Effector CD4-positive, alpha-beta T cell (primary cell): ENCODE measurements around the gene AGPAT3.

Experiments
- DNase-seq: peaks from one replicate; pipeline ENCODE4 v3.0.0-alpha.2; 2020

AGPAT3 gene

DNA sequence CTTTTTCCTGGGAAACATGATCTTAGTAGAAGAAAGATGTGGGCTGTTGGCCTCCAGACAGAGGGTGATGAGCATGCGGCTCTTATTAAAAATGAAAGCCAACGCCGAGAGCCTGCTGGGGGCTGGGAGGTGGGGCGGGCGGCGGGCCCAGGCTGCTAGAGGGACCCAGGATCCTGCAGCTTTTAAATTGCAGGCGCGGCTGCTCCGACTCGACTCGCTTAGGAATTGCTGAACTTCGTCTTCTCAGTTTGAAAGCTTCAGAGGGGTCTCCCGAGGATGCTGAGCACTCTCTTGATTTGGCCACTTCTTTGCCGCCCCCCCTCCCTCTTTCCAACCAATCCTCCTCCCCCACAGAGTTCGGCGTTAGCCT is 1.2 kb downstream of the AGPAT3 start:
- DNase-seq = peak; percentile 21

DNA sequence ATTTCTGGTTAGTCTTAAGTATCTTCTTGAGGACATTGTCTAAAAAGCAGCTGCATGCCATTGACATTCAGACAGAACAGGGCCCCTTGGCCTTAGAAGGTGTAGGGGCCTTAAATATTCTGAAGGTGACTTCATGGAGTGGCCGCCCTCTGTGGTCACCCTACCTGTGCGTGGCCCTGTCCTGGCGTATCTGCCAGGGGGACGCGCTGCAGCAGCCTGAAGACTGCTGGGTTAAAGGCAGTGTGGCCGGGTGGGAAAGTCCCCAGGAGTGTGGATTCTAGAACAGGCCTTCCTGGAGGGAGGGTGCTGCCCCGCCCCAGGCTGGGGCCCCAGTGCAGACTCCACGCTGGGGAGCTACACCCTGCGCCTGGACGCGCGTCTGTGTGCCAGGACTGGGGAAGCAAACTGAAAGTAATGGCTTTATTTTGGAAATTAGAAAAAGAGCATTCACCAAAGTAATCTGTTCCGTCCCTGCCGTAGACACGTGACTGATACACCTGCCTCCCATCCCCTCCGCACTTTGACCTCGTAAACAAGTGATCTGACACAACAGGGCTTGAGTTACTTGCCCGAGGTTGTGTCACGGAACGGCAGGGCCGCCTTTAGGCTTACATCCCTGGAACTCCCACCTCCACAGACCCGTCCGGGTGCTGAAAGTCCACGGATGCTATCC is 1.8 kb downstream of the AGPAT3 start:
- peak; percentile 47 for DNase-seq

DNA sequence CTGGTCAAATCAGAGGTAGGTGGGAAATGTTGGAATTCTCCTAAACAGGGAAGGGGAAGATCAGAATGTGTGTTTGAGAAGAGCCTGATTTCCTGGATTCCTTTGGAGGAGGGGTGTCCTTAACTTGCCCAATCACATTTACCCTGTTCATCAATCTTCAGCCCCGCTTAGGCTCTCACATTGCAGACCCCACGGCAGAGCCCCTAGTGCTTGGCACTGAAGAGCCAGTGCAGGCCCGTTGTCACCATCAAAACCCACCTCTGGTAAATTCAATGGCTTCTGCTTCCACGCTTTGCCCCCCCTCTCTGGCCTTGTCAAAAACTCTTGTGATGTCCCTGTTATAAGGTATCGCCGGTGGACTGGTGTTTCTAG is 2.3 kb downstream of the AGPAT3 start:
- no peak for DNase-seq

DNA sequence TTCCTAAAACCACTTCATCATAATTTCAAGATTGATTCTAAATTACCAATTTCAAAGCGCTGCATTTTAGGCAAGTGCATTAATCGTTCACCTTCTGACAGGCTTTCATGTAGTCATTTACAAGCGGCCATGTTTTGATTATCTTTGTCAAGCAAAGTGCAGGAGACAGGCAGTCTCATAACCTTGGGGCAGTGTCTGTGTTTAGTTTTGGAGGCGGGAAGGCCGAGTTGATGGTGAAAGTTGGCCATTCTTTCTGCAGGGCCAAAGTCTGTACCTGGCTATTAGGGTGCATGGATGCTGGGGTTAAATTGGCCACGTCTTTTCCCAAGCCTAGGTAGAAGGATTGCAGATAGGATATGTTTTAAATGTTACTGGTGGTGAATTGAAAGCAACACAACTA is 2.9 kb downstream of the AGPAT3 start:
- DNase-seq = no peak

- DNase-seq = no peak
These were observed 3.4 kb downstream of the AGPAT3 start for GRCh38 chr21:43868461-43868860.

DNA sequence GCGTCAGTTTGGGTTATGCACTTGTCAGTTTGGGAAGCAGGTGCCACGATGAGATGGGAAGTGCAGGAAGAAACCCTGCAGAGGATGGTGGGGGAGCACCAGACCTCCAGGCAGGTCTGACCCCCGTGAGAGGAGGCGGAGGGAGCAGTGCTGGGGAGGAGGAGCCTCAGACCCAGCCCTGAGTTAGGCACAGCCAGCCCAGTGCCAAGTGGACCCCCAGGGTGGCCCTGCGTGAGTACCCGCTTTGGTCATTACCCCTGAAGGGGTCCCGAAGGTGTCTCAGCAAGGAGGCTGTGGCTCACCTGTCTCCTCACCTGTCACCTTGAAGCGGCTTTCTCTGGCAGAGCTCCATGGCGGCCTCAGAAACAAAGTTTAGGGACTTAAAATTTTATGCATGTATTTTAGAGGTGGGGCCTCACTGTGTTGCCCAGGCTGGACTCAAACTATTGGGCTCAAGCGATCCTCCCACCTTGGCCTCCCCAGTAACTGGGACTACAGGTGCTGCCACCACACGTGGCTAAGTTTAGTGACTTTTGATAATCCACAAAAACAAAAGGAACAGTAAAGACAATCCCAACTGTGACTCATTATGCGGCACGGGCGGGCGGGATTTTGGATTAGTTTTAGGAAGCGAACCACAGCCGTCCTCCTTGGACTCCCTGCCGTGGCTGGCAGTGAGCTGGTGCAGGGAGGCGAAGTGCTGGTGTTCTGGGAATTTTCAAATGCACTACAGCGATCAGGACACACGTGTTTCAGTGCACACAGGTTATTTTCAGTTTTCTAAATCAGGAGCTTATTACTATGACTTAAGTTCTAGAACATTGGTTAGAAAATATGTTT is 4.7 kb downstream of the AGPAT3 start:
- DNase-seq = no peak

DNA sequence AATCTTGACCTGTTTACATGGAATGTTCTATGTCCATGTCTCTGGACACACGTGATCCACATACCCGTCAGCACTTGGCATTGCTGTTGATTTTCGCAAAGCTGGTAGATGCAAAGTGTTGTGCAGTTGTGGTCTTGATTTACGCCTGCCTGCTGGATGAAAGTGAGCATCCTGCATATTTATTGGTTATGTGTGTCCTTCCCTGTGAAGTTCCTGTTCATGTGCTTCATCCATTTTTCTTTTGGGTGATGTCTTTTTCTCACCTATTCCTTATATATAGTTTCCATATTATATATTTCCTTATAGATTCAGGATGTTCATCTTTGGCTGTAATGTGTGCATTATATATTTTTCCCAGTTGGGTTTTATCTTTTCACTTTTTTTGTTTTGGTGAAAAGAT is 6.5 kb downstream of the AGPAT3 start:
- no peak for DNase-seq

DNA sequence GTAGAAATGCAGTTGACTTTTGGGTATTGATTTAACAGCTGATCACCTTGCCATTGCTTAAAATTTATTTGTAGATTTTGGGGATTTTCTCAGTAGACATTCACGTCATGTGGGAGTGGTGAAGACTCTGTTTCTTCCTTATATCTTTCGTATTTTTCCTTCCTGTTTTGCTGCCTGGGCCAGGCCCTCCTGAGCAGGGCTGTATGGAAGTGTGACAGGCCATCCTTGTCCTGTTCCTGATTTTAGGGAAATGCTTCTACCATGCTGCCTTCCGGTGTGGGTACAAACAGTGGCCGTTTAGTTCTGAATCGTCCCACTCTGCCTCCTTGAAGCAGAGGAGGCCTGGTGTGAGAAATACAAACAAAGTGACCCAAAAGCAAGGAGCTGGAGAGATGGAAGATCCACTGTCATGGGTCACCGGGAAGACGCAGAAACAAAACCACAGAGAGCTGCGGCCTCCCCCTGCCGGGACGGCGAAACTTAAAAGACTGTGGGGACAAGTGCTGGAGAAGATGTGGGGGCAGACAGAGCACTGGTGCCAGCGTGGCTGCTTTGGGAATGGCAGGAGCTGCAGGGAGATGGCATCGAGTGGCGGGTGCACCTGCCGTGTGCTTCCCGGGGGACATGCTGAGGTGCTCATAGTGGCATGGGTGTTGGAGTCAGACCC is 7.6 kb downstream of the AGPAT3 start:
- no peak for DNase-seq

- DNase-seq = no peak
These were observed 8.7 kb downstream of the AGPAT3 start for GRCh38 chr21:43873673-43874072.

GRCh38 chr21:43874085-43874805 is 9.2 kb downstream of the AGPAT3 start:
- no peak for DNase-seq

DNA sequence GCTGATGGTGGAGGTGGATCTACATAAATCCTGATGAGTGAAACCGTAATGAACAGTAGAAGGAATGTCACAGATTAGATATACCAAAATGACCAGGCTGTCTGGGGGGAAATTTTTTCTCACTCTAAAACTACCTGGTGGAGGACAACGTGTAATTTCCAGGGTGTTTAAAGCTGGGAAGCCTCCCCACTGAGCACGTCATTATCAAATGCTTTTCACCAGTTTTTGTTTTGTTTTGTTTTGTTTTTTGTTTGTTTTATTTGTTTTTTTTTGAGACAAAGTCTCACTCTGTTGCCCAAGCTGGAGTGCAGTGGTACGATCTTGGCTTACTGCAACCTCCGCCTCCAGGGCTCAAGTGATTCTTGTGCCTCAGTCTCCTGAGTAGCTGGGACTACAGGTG is 11.6 kb downstream of the AGPAT3 start:
- no peak for DNase-seq

DNA sequence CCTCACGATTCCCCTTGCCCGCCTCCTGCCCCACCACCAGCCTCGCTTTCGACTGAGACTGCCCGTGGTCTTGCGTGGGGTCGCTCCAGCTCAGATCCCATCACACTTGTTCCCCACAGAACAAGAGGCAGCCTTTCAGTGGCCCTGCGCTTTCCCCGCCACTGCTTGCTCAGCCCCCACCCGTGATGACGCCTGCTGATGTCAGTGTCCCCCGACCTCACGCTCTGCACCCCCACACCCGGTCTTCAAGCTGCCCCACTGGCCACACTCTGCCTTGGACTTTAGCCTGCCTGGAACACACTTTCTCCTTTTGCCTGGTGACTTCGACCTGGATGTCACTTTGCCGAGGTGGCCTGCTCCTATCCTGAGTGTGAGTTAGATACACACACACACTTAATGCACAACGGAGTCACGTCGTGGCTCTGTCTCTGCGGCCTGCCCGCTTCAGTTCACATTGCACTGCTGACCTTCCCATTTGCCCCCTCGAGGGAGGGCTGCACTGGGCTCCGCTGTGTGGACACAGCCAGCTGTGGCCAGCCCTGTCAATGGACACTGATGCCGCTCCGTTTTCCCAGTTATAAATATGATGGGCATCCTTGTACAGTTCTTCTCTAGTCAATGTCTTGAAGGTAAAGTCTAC is 13.0 kb downstream of the AGPAT3 start:
- DNase-seq = no peak

DNA sequence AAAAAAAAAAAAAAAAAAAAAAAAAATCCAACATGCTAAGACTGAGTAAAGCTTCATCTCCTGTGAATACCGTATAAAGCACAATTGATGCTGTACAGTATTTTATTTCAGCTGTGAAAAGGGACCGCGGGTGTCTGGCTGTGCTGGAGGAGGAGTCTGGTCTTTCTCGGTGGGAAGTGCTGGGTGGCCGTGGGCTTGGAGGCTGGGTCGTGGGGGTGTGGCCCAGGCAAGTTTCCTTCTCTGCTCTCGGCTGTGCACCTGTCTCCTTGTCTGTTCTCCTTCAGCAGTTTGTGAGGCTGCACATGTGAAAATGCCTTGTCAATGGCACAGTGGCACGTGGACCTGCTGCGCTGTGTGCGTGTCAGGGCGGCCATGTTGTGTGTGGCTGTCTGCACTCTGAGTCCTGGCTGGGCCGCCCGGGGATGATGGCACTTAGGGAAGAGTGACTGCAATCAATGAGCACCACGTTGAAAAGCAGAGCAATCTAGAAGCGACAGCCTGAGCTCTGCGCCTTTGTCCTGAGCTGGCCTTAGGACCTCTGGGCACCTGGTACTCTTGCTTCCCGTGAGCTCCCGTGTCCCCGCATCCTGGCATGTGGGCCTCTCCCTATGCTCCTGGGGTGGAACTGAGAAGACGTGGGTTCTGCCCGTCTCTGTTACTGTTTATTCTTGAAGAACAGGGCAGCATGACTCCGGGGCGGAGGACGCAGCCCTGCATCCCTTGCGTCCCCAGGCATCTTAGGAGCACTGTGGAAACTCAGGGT is 14.5 kb downstream of the AGPAT3 start:
- no peak for DNase-seq

DNA sequence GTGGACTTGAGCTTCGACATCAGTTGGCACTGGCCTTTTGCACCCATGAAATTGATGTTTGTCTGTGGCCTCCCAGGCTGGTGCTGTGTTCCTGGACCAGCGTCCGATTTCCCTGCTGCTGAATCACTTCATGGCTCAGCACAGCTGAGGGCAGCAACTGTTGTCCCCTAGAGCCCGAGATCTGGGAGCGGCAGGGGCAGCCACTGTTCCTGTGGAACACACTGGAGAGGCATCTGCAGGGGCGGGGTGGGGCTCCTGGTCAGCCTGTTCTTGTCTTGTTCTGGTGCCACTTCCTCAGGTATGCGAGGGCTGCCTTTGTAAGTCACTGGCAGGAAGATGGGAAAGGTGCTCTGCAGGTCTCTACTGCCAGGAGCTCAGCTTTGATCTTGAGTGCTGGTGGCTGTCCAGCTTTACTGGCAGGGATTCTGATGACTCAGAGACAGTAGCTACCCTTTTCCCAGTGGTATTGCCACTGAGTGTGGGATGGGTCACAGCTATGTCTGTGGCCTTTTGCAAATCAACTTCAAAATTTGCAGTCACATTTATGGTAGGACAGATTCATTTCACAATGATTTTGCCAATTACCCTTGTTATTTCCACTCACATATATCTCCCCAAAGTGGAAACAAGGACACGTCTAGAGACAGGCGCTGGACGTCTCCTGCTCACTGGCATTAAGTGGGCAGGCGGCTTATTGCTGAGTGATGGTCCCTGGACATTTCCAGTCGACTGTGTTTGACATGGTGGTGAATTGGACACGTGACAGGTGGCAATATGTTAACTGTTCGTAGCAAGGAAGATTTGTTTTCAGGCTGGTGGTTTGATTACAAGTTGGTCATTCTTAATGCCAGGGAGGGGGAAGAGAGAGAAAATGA is 15.3 kb downstream of the AGPAT3 start:
- no peak for DNase-seq

DNA sequence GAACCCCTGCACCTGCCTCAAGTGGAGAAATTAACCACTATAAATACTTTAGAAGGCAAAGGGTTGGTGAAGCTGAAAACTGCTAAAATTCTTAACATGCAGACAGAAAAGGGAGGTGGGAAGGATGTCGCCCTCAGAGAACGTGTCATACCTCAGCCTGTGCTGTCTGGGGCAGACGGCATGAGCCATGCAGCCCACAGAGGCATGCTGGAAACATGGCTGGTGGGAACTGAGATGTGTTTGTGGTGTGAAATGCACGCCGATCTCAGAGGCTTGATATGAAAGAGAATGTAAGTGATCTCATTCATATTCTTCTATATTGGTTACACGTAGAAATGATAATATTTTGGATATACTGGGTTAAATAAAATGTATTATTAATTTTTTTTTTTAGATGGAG is 16.3 kb downstream of the AGPAT3 start:
- no peak for DNase-seq

DNA sequence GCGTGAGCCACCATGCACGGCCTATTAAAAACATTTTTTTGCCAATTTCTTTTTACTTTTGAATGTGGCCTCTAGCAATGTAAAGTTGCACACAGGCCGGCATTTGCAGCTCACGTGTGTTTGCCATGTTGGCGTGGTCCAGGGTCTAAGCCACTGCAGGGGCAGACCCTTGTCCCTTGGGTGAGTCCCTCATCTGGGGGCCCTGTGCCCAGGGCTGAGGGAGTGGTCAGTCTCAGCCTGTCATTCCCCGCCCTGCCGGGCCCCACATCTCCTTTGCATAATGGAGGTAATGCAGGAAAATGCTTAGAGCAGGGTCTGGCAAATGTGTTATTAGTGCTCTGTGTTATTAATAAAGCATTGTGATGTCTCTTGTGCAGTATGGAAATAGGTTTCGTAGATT is 16.9 kb downstream of the AGPAT3 start:
- no peak for DNase-seq

GRCh38 chr21:43882952-43883545 is 18.0 kb downstream of the AGPAT3 start:
- no peak for DNase-seq

DNA sequence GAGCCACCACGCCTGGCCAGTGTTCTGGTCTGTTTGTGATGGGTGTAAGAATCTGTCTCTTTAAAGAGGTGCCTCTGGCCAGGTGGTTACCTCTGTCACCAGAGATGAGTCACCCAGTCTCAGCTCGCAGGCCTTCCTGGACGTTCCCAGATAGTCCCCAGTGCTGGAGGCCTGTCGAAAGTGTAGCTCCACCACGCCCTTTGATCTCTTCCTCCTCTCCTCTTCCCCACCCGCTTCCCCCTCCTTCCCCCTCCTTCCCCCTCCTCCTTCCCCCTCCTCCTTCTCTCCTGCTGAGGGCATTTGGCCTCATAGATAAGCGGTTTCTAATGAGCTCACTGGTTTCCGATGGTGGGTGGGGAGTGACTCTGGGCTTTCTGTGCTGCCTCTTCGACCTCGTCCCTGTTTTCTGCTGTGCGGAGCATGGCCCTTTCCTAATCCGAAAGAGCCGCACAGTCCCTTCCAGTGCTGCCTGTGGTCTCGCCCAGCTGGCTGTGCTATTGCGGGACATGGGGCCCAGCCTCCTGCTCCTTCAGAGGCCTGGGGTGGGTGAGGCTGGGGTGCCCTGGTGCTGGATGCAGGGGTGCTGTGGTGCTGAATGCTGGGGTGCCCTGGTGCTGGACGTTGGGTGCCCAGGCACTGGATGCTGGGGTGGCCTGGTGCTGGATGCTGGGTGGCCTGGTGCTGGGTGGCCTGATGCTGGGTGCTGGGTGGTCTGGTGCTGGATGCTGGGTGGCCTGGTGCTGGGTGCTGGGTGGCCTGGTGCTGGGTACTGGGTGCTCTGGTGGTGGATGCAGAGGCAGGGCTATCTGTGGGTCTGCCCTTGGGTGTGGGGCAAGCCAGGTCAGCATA is 19.2 kb downstream of the AGPAT3 start:
- DNase-seq = no peak

- DNase-seq = no peak
These were observed 19.9 kb downstream of the AGPAT3 start for GRCh38 chr21:43884861-43885417.
